AG20443 (cell line): ENCODE results near the gene FMN2.
"Not testable (repeated sequence)": the region's sequence is repeated elsewhere in the genome, so short reads cannot be mapped to it uniquely, and the experiment has no call there.

Experiments used
- DNase-seq: peaks from one replicate; pipeline ENCODE4 v3.0.0; 2012; ENCODE audit warnings: low spot score, mixed read lengths

FMN2 gene

GRCh38 chr1:240254778-240255291 lies 163.2 kb downstream of the FMN2 start:
- no peak for DNase-seq

- DNase-seq = no peak
Observed at GRCh38 chr1:240255922-240256321, 164.2 kb downstream of the FMN2 start.

- no peak for DNase-seq
Observed at GRCh38 chr1:240256836-240257503, 165.3 kb downstream of the FMN2 start.

- DNase-seq = peak; percentile 81
Observed at GRCh38 chr1:240258910-240259309, 167.2 kb downstream of the FMN2 start.

GRCh38 chr1:240264494-240264893 lies 172.8 kb downstream of the FMN2 start:
- DNase-seq = not testable (repeated sequence)

- no peak for DNase-seq
Observed at GRCh38 chr1:240271081-240271480, 179.4 kb downstream of the FMN2 start.

- DNase-seq = no peak
Observed at GRCh38 chr1:240274569-240274968, 182.9 kb downstream of the FMN2 start.

GRCh38 chr1:240275219-240275618 lies 183.5 kb downstream of the FMN2 start:
- DNase-seq = not testable (repeated sequence)

- DNase-seq = no peak
Observed at GRCh38 chr1:240278082-240278481, 186.4 kb downstream of the FMN2 start.

GRCh38 chr1:240280560-240281322 lies 189.1 kb downstream of the FMN2 start:
- DNase-seq = no peak

GRCh38 chr1:240282061-240282830 lies 190.6 kb downstream of the FMN2 start:
- DNase-seq = no peak

- DNase-seq = peak; percentile 74
Observed at GRCh38 chr1:240284656-240285414, 193.2 kb downstream of the FMN2 start.

- peak; percentile 84 for DNase-seq
Observed at GRCh38 chr1:240285540-240285939, 193.9 kb downstream of the FMN2 start.

- no peak for DNase-seq
Observed at GRCh38 chr1:240287722-240288121, 196.0 kb downstream of the FMN2 start.

GRCh38 chr1:240293706-240294105 lies 202.0 kb downstream of the FMN2 start:
- DNase-seq = no peak

- no peak for DNase-seq
Observed at GRCh38 chr1:240294566-240294965, 202.9 kb downstream of the FMN2 start.

GRCh38 chr1:240295811-240296210 lies 204.1 kb downstream of the FMN2 start:
- DNase-seq = no peak

- no peak for DNase-seq
Observed at GRCh38 chr1:240304466-240304865, 212.8 kb downstream of the FMN2 start.

- no peak for DNase-seq
Observed at GRCh38 chr1:240306673-240307072, 215.0 kb downstream of the FMN2 start.

- DNase-seq = no peak
Observed at GRCh38 chr1:240308096-240308495, 216.4 kb downstream of the FMN2 start.

GRCh38 chr1:240309769-240310168 lies 218.1 kb downstream of the FMN2 start:
- no peak for DNase-seq
